ENCODE data around the gene IGFBP3.

GRCh38 chr7:45867471-45867870 is 53.6 kb downstream of the IGFBP3 start:
- TF ChIP-seq CTCF (IDR thresholded peaks at IDR 0.05), result no peak
- TF ChIP-seq POLR2A (IDR thresholded peaks at IDR 0.05), result no peak

Measured in right lobe of liver (tissue), 4 donors.